Measurements from ENCODE around the gene CAMK1D.

GRCh38 chr10:12377658-12378290 lies 28.4 kb downstream of the CAMK1D start:
- TF ChIP-seq CTCF (IDR thresholded peaks at IDR 0.05 in 4 of 5, conservative IDR thresholded peaks at IDR 0.05 in 1 of 5) (no peak), POLR2A (IDR thresholded peaks at IDR 0.05) (no peak)

All from gastrocnemius medialis (tissue), 4 donors.